BJ (cell line): ENCODE measurements around the gene CCDC106. TPM values are rescaled to one million over a fixed set of nuclear protein-coding genes. Genes with fewer than 3 reads are reported as not detected.

Experiments
- CTCF ChIA-PET: fragments of 350-600 bp; formaldehyde crosslinking; extraction: SDS; loops from one replicate; lab custom pipeline; 2021; ENCODE audit warnings: antibody characterized with exemption, inconsistent platforms; lab: Yijun Ruan, JAX
- POLR2A ChIA-PET: fragments of 300-600 bp; sonication (Branson Sonifier 250); formaldehyde crosslinking; extraction: SDS; loops from one replicate; lab custom pipeline; 2021; ENCODE audit warnings: antibody characterized with exemption; lab: Charles Lee
- DNase-seq: peaks from one replicate; pipeline ENCODE4 v3.0.0-alpha.2; 2011; ENCODE audit warnings: low read depth
- H3K27me3 ChIP-seq: 2 replicates; pipeline ENCODE4 v1.6.0; 2011; ENCODE audit warnings: low read length; ENCODE audit not compliant: control insufficient read depth, insufficient read depth
- H3K36me3 ChIP-seq: 2 replicates; pipeline ENCODE4 v1.5.1; 2011; ENCODE audit warnings: low read length; ENCODE audit not compliant: control insufficient read depth, insufficient read depth
- H3K4me3 ChIP-seq: 2 replicates; pipeline ENCODE4 v1.5.1; 2011; ENCODE audit warnings: low read depth, mild to moderate bottlenecking, control low read depth, low read length
- CTCF ChIP-seq: IDR thresholded peaks from 2 replicates; pipeline ENCODE4 v1.5.1; 2011; ENCODE audit warnings: low read depth, mild to moderate bottlenecking, control low read depth, inconsistent platforms, low read length, moderate library complexity; ENCODE audit not compliant: insufficient read depth
- polyA plus RNA-seq: library from polyadenylated mRNA; depleted of rRNA; stranded (reverse); fragments of >200 nt; gene quantifications from 2 replicates; pipeline ENCODE4 v1.2.3, GENCODE V29; 2011

Gene CCDC106
- polyA plus RNA-seq, 1 experiment = 8.9 TPM

- Histone ChIP-seq H3K4me3 (no peak overlapping the region), H3K36me3 (peaks cover 52% of the 10 kb centered on the region)
- CTCF ChIA-PET = interaction anchor here (1.1 kb wide), 1 partner anchor 9 kb away, joined by 4 read pairs; no protein-coding TSS in a partner anchor
Observed at GRCh38 chr19:55661826-55662225, 13.8 kb downstream of the CCDC106 start.

GRCh38 chr19:55663846-55664536 lies 16.0 kb downstream of the CCDC106 start:
- CTCF ChIA-PET = interaction anchor here (2.7 kb wide), 1 partner anchor 10 kb away, joined by 13 read pairs; the partner anchor contains the start of gene U2AF2
- POLR2A ChIA-PET = no interaction called here
- no peaks in the 10 kb centered on the region for H3K27me3 ChIP-seq
- peaks cover 65% of the 10 kb centered on the region for H3K36me3 ChIP-seq
- no peak for TF ChIP-seq CTCF
- H3K4me3 ChIP-seq = no peak overlapping the region
- DNase-seq = no peak

More at GRCh38 chr19:55661826-55662225, 13.8 kb downstream of the CCDC106 start:
- POLR2A ChIA-PET = no interaction called here
- no peak for TF ChIP-seq CTCF
- DNase-seq = no peak
- H3K27me3 ChIP-seq = no peaks in the 10 kb centered on the region

- Histone ChIP-seq H3K4me3 (no peak overlapping the region), H3K27me3 (no peaks in the 10 kb centered on the region), H3K36me3 (peaks cover 64% of the 10 kb centered on the region)
- TF ChIP-seq CTCF = no peak
- ChIA-PET POLR2A (no interaction called here), CTCF (interaction anchor here (1.6 kb wide), 1 partner anchor 12 kb away, joined by 4 read pairs; no protein-coding TSS in a partner anchor)
- no peak for DNase-seq
Observed at GRCh38 chr19:55666343-55667005, 18.5 kb downstream of the CCDC106 start.

DNA sequence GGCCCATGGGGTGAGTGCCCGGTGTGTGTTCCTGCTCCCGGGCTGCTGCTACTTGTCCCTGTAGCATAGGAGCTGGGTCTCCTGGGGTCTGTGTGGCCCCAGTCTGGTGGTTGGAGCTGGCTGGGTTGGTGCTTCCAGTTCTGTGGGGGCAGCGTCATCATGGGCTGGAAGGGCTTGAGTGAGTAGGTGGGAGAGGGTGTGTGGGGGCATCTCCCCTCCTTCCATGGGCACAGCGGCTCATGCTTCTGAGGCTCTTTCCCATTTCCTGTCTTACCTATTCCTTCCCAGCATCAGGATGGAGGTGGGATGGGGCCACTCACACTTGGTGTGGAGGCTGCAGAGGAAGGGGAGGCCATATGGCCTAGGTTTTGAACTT lies 19.0 kb downstream of the CCDC106 start:
- H3K27me3 ChIP-seq = no peaks in the 10 kb centered on the region
- CTCF ChIA-PET = interaction anchor here (1.6 kb wide), 1 partner anchor 13 kb away, joined by 4 read pairs; no protein-coding TSS in a partner anchor
- peaks cover 60% of the 10 kb centered on the region for H3K36me3 ChIP-seq
- DNase-seq = no peak
- POLR2A ChIA-PET = no interaction called here
- no peak for TF ChIP-seq CTCF
- H3K4me3 ChIP-seq = no peak overlapping the region

GRCh38 chr19:55667511-55667910 lies 19.5 kb downstream of the CCDC106 start:
- TF ChIP-seq CTCF = no peak
- no peaks in the 10 kb centered on the region for H3K27me3 ChIP-seq
- CTCF ChIA-PET = interaction anchor here (0.9 to 1.6 kb wide), 2 partner anchors 13 kb away, joined by 3 to 4 read pairs; partner anchors contain the start of gene U2AF2
- POLR2A ChIA-PET = no interaction called here
- H3K4me3 ChIP-seq = no peak overlapping the region
- no peak for DNase-seq
- H3K36me3 ChIP-seq = peaks cover 56% of the 10 kb centered on the region
